Neural cell (in vitro differentiated cells): ENCODE data around the gene ARPIN.

Source experiments
- CTCF ChIP-seq: fragments of 450-650 bp; IDR thresholded peaks from 2 replicates; pipeline ENCODE4 v1.5.1; 2014; ENCODE audit warnings: antibody characterized with exemption, mild to moderate bottlenecking, moderate library complexity; ENCODE audit not compliant: poor library complexity, severe bottlenecking
- EZH2 ChIP-seq: fragments of 200-600, 300-800 bp; shearing (Covaris generic), sonication (generic); IDR thresholded peaks from 2 replicates; pipeline ENCODE4 v1.6.1; 2014; ENCODE audit warnings: antibody characterized with exemption, low read length, borderline replicate concordance, mild to moderate bottlenecking; ENCODE audit not compliant: insufficient read depth, poor library complexity, severe bottlenecking
- POLR2AphosphoS5 ChIP-seq: IDR thresholded peaks from 2 replicates; pipeline ENCODE4 v1.6.1; 2012
- RAD21 ChIP-seq: fragments of 450-650 bp; conservative IDR thresholded peaks from 2 replicates; pipeline ENCODE4 v1.6.1; 2014; ENCODE audit warnings: antibody characterized with exemption, mild to moderate bottlenecking, moderate library complexity
- SMC3 ChIP-seq: fragments of 450-650 bp; conservative IDR thresholded peaks from 2 replicates; pipeline ENCODE4 v1.6.1; 2014; ENCODE audit warnings: antibody characterized with exemption, mild to moderate bottlenecking, moderate library complexity; ENCODE audit not compliant: poor library complexity
- TF ChIP-seq, protein P1 (sequence below): IDR thresholded peaks from 2 replicates; pipeline ENCODE4 v1.6.1; 2012; ENCODE audit warnings: borderline replicate concordance

GRCh38 chr15:89912674-89913396 is at the start of gene ARPIN:
- TF ChIP-seq CTCF (no peak), POLR2AphosphoS5 (no peak), EZH2 (no peak), SMC3 (peak; percentile 8), RAD21 (peak; percentile 30)
- TF ChIP-seq, protein P1, sequence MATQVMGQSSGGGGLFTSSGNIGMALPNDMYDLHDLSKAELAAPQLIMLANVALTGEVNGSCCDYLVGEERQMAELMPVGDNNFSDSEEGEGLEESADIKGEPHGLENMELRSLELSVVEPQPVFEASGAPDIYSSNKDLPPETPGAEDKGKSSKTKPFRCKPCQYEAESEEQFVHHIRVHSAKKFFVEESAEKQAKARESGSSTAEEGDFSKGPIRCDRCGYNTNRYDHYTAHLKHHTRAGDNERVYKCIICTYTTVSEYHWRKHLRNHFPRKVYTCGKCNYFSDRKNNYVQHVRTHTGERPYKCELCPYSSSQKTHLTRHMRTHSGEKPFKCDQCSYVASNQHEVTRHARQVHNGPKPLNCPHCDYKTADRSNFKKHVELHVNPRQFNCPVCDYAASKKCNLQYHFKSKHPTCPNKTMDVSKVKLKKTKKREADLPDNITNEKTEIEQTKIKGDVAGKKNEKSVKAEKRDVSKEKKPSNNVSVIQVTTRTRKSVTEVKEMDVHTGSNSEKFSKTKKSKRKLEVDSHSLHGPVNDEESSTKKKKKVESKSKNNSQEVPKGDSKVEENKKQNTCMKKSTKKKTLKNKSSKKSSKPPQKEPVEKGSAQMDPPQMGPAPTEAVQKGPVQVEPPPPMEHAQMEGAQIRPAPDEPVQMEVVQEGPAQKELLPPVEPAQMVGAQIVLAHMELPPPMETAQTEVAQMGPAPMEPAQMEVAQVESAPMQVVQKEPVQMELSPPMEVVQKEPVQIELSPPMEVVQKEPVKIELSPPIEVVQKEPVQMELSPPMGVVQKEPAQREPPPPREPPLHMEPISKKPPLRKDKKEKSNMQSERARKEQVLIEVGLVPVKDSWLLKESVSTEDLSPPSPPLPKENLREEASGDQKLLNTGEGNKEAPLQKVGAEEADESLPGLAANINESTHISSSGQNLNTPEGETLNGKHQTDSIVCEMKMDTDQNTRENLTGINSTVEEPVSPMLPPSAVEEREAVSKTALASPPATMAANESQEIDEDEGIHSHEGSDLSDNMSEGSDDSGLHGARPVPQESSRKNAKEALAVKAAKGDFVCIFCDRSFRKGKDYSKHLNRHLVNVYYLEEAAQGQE: peak; percentile 82
